NOMO-1 treated with dmso at 0.1 percent for 144 hours (cell line): ENCODE results near the gene NFX1.

Source experiments
- DNase-seq: peaks from one replicate; lab custom pipeline; 2025; ENCODE audit not compliant: unreplicated experiment; lab: John Stamatoyannopoulos, UW

NFX1 gene

DNA sequence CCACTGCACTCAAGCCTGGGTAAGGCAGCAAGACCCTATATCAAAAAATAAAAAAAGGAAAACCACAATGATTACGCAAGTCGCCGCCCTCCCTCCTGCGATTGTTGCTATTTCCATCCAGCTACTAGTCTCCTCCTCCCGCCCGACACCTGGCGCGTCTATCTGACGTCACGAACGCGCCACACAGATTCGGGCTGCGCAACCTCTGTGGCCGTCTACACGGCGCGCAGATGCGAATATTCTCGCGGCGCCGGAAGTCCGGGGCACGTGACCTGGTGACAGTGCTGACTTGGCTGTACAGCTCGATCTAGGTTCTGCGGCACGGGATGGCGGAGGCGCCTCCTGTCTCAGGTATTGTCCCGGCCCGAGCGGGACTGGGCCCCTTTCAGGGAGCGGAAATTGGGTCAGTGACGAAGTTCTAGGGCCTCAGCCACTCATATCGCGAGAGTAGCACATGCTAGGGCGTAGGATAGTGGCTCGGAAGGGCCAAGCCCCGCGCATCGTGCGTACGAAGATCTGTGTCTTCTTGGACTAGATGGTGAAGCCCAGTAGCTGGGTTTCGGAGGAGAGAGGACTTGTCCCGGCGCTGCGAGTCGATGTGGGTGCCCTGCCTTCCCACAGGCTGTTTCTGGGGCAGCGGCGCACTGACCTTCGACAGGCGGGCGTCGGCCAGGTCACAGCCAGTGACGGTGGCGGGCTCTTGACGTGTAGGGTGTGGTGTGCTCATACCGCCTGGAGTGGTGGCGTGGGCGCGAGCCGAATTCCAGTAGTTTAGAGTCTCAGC lies at the start of gene NFX1:
NFX1 (plus strand) TSS at position 270 of the 784 bp plus-strand sequence; CDS start at position 327, 57 bp downstream.
- peak; percentile 99 for DNase-seq

DNA sequence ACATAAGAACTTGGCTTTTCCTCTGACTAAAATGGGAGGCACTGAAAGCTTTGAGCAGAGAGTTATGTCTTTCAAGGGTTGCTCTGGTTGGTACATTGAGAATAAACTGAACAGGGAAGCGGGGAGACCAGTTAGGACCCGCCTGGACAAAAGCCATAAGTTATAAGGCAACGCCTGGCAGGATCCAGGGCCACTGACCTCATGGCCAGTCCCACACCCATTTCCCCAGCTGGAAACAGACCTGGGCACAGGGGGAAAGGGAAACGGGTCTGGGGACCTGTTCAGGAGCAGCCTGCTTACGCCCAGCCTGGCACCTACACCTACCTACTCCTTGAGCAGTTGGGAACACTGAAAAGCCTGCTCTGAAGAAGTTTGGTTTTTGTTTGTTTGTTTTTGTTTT lies 49.0 kb upstream of the NFX1 start:
- no peak for DNase-seq

DNA sequence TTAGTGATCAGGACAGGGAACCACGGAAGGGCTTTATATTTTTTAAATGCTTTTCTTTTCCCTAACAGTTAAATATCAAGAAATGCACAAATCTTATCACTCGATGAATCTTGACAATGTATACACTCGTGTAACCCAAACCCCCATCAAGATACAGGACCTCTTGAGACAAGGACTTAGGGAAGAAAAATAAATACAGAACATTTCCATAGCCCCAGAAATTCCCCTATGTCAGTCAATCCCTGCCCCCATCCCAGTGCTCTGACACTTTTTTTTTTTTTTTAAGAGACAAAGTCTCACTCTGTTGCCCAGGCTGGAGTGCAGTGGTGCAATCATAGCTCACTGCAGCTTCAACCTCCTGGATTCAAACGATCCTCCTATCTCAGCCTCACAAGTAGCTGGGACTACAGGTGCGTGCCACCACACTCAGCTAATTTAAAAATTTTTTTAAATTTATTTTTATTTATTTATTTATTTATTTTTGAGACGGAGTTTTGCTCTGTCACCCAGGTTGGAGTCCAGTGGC lies 47.6 kb upstream of the NFX1 start:
- no peak for DNase-seq

DNA sequence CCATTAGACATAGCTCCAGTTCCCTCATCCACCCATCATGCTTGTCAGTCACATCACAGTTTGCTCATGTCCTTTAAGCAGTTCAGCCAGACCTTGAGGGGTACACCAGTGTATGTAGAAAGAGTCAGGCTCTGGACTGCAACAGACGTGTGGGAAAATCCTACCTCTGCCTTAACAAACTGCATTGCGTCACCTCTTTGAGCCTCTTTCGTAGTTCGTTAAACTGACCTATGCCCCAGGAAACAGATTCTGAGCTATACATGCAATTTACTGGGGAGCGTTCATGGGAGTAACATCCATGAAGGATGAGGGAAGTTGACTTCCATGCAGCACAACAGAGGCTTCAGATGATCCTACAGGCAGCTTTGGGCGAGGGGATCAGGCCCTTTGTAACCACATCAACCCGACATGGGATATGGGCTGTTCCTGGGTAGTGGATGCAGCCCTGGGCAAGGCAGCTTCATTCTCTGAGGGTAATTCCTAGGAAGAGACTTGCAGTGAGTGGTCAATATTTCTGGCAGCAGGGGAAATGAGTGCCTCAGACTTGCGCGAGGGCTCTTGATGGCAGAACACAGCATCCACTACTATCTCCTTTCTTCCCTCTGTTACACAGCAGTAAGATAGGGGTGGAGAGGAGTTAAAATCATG lies 46.1 kb upstream of the NFX1 start:
- no peak for DNase-seq

DNA sequence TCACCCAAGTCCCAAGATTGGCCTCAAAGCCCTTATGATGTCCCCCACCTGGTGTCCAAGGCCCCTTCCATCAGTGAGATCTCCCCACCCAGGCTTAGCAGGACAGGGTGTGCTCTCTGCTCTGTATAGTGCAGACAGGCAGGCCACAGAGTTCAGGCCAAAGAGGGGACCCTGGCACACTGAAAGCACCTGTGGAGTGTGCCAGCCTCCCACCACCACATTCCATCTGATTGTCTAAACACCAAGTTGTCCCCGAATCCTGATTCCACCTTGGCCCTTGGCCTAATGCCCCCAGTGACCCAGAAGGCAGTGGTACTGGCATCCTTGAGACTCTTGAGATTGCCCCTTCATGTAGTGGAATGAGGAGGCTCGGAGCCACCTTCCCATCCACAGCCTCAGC lies 45.0 kb upstream of the NFX1 start:
- DNase-seq: no peak

DNA sequence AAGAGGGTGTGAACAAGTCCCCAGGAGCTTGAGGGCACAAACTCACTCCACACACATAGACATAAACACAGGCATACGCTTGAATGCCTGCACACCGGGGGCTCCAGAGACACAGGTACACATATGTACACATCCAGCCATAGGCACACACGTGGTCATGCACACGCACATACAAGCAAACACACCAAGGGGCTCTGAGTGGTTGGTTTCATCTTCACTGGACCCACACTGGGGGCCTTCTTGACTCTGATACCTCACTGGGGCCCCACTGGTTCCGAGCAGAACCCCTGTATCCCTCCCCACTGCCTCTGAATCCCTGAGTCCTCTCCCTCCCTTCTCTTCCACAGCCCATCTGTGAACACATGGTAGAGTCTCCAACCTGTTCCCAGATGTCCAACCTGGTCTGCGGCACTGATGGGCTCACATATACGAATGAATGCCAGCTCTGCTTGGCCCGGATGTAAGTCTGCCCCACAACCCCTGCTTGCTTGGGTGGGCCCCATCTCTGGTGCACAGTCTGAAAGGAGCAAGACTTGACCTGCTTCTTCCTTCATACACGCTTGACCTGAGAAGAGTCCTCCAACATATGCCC lies 44.0 kb upstream of the NFX1 start:
- no peak for DNase-seq

DNA sequence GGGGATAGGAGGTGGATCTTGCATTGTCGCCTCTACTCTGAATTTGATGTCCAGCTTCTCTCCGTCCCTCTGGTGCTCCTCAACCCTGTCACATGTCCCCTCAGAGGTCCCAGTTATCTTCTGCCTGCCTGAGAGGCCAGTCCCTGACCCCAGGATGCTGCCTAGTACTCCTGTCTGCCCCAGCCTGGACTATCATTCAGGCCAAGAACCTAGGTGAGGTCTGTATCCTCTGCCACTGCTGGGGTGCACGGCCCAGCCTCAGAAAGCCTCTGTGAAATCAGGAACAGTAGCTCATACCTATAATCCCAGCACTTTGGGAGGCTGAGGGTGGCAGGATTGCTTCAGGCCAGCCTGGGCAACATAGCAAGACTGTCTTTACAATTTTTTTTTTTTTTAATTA lies 41.7 kb upstream of the NFX1 start:
- DNase-seq: no peak

DNA sequence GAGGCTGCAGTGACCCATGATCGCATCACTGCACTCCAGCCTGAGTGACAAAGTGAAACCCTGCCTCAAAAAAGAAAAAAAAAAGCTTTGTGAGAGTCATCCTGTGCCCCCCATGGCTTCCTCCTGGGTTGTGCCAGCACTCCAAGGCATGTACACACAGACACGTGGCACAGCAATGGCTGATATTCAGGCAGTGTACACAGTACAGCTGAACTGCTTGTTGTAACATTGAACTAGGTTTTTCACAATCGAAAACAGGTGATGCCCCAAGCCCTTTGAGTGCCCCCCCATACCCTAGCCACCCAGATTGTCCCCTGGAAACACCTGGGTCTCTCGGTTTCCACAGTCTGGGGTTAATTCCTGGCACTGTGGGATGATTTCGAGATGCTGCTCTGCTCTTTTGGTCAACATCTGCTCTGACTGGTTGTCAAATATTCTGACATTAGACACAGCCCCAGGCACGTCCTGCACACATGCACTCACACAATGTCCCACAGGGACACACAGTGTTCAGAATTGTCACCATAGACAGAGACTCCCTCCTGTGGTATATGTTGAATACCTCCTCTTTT lies 41.1 kb upstream of the NFX1 start:
- DNase-seq: no peak

DNA sequence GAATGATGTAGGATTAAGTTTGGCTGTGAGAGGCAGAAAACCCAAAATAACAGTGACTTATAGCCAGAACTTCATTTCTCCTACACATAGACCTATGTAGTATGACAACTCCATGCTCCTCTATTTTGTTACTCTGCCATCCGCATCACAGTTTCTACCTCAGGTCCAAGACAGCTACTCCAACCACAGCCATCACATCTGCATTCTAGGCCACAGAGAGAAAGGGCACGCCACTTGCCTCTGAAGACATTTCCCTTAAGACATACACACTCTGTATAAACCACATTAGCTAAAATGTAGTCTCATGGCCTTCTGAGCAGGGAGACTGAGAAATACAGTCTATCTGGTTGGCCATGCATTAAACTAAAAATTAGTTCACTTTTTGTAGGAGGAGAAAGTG lies 40.3 kb upstream of the NFX1 start:
- DNase-seq: no peak

DNA sequence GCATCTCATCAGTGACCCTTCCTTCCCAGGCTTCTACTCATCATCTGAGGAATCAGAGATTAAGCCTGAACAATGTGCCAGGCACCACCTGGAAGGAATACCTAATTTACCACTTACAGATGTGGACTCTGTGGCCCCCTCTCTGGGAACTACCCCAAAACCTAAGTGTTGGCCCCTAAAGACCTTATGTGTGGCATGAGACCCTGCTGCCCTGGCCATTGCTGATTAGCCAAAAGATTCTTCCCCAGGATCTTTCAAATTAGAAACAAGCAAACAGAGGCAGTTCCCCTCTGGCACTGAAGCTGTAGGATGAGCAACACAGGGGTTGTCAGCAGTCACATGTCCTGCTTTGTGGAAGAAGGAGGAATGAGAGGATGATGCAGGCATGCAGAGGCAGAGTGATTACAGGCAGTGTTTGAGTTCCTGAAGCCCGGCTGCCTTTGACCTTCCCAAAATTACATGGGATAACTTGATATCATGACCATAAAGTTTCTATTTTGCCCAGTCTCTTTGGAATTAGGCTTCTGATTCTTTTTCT lies 39.8 kb upstream of the NFX1 start:
- no peak for DNase-seq

DNA sequence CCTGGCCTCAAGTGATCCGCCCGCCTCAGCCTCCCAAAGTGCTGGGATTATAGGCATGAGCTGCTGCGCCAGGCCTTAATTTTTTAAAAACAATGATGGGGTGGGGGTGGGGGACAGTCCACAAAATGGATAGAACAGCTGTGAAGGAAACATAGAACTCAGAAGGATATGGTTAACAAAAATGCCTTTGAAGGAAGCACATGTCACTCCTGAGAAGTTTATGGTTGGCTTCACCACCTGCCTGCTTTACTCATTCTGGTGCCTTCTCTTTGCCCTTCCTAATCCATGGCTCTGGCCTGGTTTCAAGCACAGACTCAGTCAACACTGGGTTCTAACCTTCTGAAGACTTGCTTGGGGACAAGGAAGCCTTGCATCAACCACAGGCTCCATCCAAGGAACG lies 36.1 kb upstream of the NFX1 start:
- no peak for DNase-seq

DNA sequence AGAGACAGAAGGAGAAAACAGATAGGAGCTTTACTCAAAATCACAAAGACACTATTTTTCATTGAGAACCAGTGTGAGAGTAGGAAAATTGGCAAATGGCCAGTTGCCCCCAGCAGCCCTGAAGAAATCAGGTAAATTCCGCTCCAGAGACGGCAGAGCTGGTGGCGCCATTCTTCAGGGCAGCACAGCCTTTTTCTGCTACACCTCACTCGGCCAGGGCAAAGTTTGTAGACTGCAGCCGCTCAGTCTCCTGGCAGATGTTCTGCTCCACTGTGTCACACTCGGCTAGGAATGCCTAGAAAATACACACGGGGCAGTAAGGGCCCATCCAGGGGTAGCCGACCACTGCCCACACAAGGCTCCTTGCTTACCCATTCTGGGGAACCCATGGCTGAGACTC lies 35.3 kb upstream of the NFX1 start:
- no peak for DNase-seq

DNA sequence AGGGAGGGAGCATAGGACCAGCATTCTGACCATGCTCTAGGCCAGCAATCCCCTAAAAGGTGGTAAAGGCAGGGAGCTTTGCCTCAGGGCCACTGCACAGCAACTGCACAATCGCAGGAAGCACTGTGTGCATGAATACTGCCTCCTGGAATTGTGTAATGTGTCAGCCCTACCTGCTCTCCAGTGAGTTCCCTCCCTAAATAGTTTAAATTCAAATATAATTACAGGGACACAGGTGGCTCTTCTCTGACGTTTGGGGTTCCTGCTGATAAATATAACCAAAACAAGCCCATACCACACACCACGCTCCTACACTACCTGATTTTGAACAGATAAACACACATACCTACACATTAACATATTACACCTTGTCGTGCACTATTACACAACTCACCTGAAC lies 34.8 kb upstream of the NFX1 start:
- no peak for DNase-seq

DNA sequence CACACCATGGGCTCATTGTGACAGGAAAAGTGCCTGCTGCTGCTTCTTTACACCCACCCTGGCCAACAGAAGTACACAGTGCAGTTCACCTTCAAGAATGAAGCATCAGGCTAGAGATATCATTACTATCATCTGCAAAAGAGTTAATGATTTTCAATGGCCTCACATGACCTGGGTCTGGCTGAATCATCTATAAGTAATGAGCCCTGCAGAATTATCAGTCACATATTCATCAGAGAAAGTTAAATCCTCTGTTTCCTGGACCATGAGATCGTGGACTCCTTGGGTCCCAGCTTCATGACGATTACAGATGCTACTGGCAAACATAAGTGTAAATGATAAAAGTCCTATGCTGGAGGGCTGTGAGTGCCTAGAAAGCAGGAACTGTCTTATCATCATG lies 34.1 kb upstream of the NFX1 start:
- DNase-seq: no peak

DNA sequence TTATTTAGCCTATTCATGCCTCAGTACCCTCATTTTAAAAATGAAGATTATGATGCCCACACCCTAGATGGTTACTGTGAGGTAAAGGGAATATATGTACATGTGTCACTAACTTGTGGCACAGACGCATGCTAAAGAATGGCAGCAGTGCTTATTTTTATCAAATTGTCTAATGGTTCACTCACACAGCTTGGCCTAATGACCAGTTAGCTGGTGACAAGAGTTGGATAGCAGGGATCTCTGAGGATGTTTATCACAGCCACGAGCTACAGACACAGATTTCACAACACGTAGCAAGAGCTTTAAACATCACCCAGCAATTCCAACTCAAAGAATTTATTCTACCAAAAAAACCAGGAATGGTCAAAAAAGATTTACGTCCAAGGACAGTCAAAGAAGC lies 33.0 kb upstream of the NFX1 start:
- no peak for DNase-seq

DNA sequence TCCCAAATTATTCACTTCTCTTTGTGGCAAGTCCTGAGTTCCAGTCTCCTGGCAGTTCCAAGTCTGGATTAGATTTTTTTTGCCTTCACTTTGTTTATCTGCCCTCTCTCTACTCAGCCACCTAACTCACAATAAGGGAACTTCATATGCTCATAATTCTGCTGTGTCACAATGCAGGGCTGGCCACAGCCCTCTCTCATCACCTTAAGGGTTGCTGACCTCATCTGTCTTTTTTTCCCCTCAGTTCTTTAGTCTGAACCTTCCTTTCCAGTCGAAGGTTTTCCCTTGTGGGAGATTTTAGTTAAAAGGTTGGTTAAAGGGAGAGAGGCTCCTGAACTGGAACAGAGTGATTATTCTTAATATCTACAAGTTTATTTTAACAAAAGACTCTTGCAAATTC lies 29.9 kb upstream of the NFX1 start:
- DNase-seq: no peak

DNA sequence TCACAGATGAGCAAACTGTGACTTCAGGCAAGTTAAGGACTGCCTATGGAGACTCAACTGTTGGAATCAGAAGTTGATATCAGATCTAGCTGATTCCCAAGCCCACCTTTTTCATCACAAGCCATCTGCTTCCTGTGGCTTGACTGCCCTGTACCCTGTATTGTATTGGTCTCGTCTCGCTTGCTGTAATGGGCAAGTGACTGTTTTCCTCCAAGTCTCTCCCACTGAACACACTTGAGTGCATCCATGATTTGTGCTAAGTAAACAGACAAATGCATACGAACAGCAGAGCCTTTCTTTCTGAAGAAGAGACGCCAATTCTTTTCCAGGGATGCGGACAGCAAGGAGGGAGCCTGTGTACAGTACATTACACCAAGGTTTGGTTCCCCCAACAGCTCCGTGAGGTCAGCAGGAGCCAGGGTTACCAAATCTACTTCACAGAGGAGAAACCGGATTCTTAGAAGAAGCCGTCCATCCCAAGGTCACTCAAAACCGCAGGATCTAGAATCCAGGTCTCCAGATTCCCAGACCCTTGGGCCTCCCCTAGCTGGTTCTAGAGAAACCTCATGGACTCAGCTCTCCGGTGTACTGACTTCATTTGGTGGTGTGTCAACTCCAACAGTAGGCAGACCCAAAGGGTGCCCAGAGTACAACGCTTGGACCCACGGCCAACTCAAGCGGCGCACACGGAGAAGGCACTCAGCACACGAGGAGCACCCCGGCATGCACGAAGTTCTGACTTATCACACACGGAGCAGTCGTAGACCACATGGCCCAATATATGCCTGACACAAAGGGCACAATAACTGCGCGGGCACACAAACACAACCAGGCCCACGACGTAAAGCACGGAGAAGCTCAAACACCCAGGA lies 26.9 kb upstream of the NFX1 start:
- peak; percentile 15 for DNase-seq

DNA sequence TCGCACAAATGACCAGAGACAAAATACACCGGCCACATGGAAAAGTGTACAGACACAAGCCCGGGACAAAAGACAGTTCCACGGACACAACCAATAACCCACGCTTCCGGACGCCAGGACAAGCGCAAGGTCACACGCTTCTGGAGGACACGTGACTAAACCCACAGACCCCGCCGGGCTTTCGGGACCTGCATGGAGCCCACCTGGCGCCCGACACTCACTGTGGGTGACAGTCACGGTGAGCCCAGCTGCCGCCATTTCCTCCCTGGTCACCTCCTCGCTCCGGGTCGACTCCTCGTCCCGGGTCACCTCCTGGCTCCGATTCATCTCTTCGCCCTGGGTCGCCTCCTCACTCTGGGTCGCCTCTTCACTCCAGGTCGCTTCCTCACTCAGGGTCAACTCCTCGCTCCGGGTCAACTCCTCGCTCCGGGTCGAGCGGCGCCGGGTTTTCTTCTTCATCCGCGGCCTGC lies 26.3 kb upstream of the NFX1 start:
- no peak for DNase-seq

DNA sequence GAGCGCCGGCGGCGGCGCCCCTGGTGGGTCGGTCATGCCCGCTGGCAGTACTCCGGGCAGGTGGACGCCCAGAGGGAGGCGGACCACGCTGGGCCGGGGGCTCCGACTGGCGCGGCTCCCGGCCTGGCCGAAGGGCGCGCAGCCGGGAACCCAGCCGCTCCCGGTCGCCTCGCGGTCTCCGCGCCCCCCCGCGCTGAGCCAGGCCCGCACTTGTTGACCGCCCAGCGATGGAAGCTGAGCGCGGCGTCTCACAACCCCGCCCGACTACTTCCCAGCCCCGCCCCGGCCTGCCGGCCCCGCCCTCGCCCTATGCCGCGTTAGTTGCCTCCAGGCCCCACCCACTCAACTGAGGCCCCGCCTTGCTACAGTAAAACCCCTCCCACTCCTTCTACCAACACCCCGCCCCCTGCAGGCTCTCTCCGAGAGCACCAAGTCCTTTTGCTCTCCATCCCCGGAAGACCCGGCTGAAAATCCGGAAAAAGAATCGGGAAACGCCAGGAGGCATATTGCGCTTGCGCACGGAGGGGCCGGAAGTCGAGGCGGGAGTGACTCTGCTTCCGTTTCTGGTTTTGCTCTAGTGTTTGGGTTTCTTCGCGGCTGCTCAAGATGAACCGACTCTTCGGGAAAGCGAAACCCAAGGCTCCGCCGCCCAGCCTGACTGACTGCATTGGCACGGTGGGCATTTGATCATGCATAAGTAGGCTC lies 25.7 kb upstream of the NFX1 start, which contains the start of the genes BAG1 and CHMP5:
BAG1 (minus strand) TSS at position 236 of the 705 bp plus-strand sequence.
CHMP5 (plus strand) TSS at position 577 of the 705 bp plus-strand sequence; CDS start at position 607, 30 bp downstream.
- peak; percentile 100 for DNase-seq
